ENCODE data around the gene LAP3.

DNA sequence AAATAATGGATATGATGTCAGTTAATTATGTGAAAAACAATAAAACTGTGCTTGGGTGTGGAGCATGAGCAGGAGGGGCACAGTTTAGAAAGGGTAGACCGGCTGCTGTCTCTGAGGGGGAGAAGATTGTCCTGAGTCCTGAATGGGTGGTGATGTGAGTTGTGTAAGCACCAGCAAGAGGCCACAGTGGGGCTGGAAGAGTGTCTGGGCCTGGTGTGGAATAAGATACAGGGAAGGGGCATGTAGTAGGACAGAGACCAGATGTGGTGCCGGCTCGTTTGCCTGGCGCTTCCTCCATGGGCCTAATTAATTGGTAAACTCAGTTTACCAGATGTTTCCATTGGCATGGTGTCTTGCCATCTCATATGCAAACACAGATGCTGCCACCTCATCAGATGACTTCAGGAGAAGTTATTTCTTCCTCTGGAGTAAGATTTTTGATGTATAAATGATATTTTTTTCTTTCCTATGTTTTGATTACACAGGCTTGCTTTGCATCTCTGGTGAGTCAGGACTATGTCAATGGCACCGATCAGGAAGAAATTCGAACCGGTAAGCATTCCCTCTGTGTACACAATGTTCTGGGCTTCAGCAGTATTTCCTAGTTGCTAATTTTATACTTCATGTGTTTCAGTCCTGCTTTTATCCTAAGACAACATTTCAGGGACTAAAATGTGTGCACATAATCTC, 42.6 kb downstream of the LAP3 start:
- TF ChIP-seq POLR2A (IDR thresholded peaks at IDR 0.05): no peak
- TF ChIP-seq, protein P1, sequence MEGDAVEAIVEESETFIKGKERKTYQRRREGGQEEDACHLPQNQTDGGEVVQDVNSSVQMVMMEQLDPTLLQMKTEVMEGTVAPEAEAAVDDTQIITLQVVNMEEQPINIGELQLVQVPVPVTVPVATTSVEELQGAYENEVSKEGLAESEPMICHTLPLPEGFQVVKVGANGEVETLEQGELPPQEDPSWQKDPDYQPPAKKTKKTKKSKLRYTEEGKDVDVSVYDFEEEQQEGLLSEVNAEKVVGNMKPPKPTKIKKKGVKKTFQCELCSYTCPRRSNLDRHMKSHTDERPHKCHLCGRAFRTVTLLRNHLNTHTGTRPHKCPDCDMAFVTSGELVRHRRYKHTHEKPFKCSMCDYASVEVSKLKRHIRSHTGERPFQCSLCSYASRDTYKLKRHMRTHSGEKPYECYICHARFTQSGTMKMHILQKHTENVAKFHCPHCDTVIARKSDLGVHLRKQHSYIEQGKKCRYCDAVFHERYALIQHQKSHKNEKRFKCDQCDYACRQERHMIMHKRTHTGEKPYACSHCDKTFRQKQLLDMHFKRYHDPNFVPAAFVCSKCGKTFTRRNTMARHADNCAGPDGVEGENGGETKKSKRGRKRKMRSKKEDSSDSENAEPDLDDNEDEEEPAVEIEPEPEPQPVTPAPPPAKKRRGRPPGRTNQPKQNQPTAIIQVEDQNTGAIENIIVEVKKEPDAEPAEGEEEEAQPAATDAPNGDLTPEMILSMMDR (IDR thresholded peaks at IDR 0.05): no peak

Data from heart left ventricle (tissue), 13 donors.